Measurements from ENCODE around the gene RAP1B. TPM values are rescaled to one million over a fixed set of nuclear protein-coding genes. Genes with fewer than 3 reads are reported as not detected.

The RAP1B gene
- total and polyA plus RNA-seq, 9 donors, result 77.4 to 142 (median 101) TPM

- H3K4me3 ChIP-seq (ENCODE audit: low read length), result no peak overlapping the region
- no peaks in the 10 kb centered on the region for H3K27me3 ChIP-seq (ENCODE audit: control insufficient read depth, insufficient read depth, low read length)
These were observed 2.5 kb upstream of the RAP1B start for GRCh38 chr12:68608191-68608590.

GRCh38 chr12:68609998-68610369 is 715 bp upstream of the RAP1B start:
- Histone ChIP-seq H3K27me3 (ENCODE audit: control insufficient read depth, insufficient read depth, low read length) (no peaks in the 10 kb centered on the region), H3K36me3 (ENCODE audit: control insufficient read depth, insufficient read depth, low read length) (no peaks in the 10 kb centered on the region), H3K9me3 (replicated peaks; ENCODE audit: control insufficient read depth, low read depth, low read length) (no peaks in the 10 kb centered on the region), H3K4me3 (ENCODE audit: low read length) (peak overlapping the region; percentile 79), H3K27ac (ENCODE audit: low read length) (peak overlapping the region; percentile 99), H3K4me1 (ENCODE audit: control insufficient read depth, insufficient read depth, low read length) (peaks cover 7% of the 10 kb centered on the region)
- 0% methylated on average over 3 of the region's 11 CpGs for WGBS (ENCODE audit: insufficient coverage)
- DNase-seq, result peak; percentile 77

More at GRCh38 chr12:68608191-68608590, 2.5 kb upstream of the RAP1B start:
- WGBS (ENCODE audit: insufficient coverage), result 75% methylated on average over 1 of the region's 2 CpGs
- H3K27ac ChIP-seq (ENCODE audit: low read length), result no peak overlapping the region
- H3K4me1 ChIP-seq (ENCODE audit: control insufficient read depth, insufficient read depth, low read length), result peaks cover 4% of the 10 kb centered on the region
- no peak for DNase-seq
- no peaks in the 10 kb centered on the region for H3K36me3 ChIP-seq (ENCODE audit: control insufficient read depth, insufficient read depth, low read length)
- H3K9me3 ChIP-seq (replicated peaks; ENCODE audit: control insufficient read depth, low read depth, low read length), result no peaks in the 10 kb centered on the region

GRCh38 chr12:68611094-68611805 is 551 bp downstream of the RAP1B start:
- Histone ChIP-seq H3K4me3 (ENCODE audit: low read length) (peak overlapping the region; percentile 95), H3K27me3 (ENCODE audit: control insufficient read depth, insufficient read depth, low read length) (no peaks in the 10 kb centered on the region), H3K27ac (ENCODE audit: low read length) (peak overlapping the region; percentile 99), H3K9me3 (replicated peaks; ENCODE audit: control insufficient read depth, low read depth, low read length) (no peaks in the 10 kb centered on the region), H3K4me1 (ENCODE audit: control insufficient read depth, insufficient read depth, low read length) (peaks cover 7% of the 10 kb centered on the region), H3K36me3 (ENCODE audit: control insufficient read depth, insufficient read depth, low read length) (no peaks in the 10 kb centered on the region)
- WGBS (ENCODE audit: insufficient coverage), result under 1% methylated on average over 44 of the region's 72 CpGs
- peak; percentile 95 for DNase-seq

GRCh38 chr12:68611806-68612160 is 1.1 kb downstream of the RAP1B start:
- WGBS (ENCODE audit: insufficient coverage), result no CpG with 5 or more reads among the region's 8 CpGs
- H3K4me1 ChIP-seq (ENCODE audit: control insufficient read depth, insufficient read depth, low read length), result peaks cover 7% of the 10 kb centered on the region
- H3K36me3 ChIP-seq (ENCODE audit: control insufficient read depth, insufficient read depth, low read length), result no peaks in the 10 kb centered on the region

GRCh38 chr12:68612202-68612601 is 1.5 kb downstream of the RAP1B start:
- H3K9me3 ChIP-seq (replicated peaks; ENCODE audit: control insufficient read depth, low read depth, low read length), result no peaks in the 10 kb centered on the region
- H3K4me1 ChIP-seq (ENCODE audit: control insufficient read depth, insufficient read depth, low read length), result peaks cover 7% of the 10 kb centered on the region
- peak overlapping the region; percentile 95 for H3K4me3 ChIP-seq (ENCODE audit: low read length)
- DNase-seq, result peak; percentile 18
- H3K27me3 ChIP-seq (ENCODE audit: control insufficient read depth, insufficient read depth, low read length), result no peaks in the 10 kb centered on the region
- WGBS (ENCODE audit: insufficient coverage), result no CpG with 5 or more reads among the region's 5 CpGs
- H3K36me3 ChIP-seq (ENCODE audit: control insufficient read depth, insufficient read depth, low read length), result no peaks in the 10 kb centered on the region
- H3K27ac ChIP-seq (ENCODE audit: low read length), result peak overlapping the region; percentile 99

More at GRCh38 chr12:68611806-68612160, 1.1 kb downstream of the RAP1B start:
- H3K4me3 ChIP-seq (ENCODE audit: low read length), result peak overlapping the region; percentile 95
- no peaks in the 10 kb centered on the region for H3K9me3 ChIP-seq (replicated peaks; ENCODE audit: control insufficient read depth, low read depth, low read length)
- H3K27ac ChIP-seq (ENCODE audit: low read length), result peak overlapping the region; percentile 99
- no peaks in the 10 kb centered on the region for H3K27me3 ChIP-seq (ENCODE audit: control insufficient read depth, insufficient read depth, low read length)
- no peak for DNase-seq

- 100% methylated on average over 2 of the region's 6 CpGs for WGBS (ENCODE audit: insufficient coverage)
- H3K4me1 ChIP-seq (ENCODE audit: control insufficient read depth, insufficient read depth, low read length), result peaks cover 7% of the 10 kb centered on the region
These were observed 2.0 kb downstream of the RAP1B start for GRCh38 chr12:68612697-68613096.

GRCh38 chr12:68613209-68613904 is 2.7 kb downstream of the RAP1B start:
- no peak for DNase-seq
- Histone ChIP-seq H3K4me3 (ENCODE audit: low read length) (no peak overlapping the region), H3K27ac (ENCODE audit: low read length) (no peak overlapping the region), H3K4me1 (ENCODE audit: control insufficient read depth, insufficient read depth, low read length) (peaks cover 7% of the 10 kb centered on the region), H3K36me3 (ENCODE audit: control insufficient read depth, insufficient read depth, low read length) (peaks cover 5% of the 10 kb centered on the region), H3K9me3 (replicated peaks; ENCODE audit: control insufficient read depth, low read depth, low read length) (no peaks in the 10 kb centered on the region), H3K27me3 (ENCODE audit: control insufficient read depth, insufficient read depth, low read length) (no peaks in the 10 kb centered on the region)
- 80% methylated on average over 1 of the region's 18 CpGs for WGBS (ENCODE audit: insufficient coverage)

More at GRCh38 chr12:68612697-68613096, 2.0 kb downstream of the RAP1B start:
- Histone ChIP-seq H3K4me3 (ENCODE audit: low read length) (peak overlapping the region; percentile 95), H3K27ac (ENCODE audit: low read length) (peak overlapping the region; percentile 99), H3K9me3 (replicated peaks; ENCODE audit: control insufficient read depth, low read depth, low read length) (no peaks in the 10 kb centered on the region), H3K27me3 (ENCODE audit: control insufficient read depth, insufficient read depth, low read length) (no peaks in the 10 kb centered on the region), H3K36me3 (ENCODE audit: control insufficient read depth, insufficient read depth, low read length) (peaks cover 2% of the 10 kb centered on the region)
- no peak for DNase-seq

- Histone ChIP-seq H3K4me1 (ENCODE audit: control insufficient read depth, insufficient read depth, low read length) (peaks cover 7% of the 10 kb centered on the region), H3K9me3 (replicated peaks; ENCODE audit: control insufficient read depth, low read depth, low read length) (no peaks in the 10 kb centered on the region), H3K36me3 (ENCODE audit: control insufficient read depth, insufficient read depth, low read length) (peaks cover 5% of the 10 kb centered on the region), H3K4me3 (ENCODE audit: low read length) (no peak overlapping the region), H3K27me3 (ENCODE audit: control insufficient read depth, insufficient read depth, low read length) (no peaks in the 10 kb centered on the region), H3K27ac (ENCODE audit: low read length) (no peak overlapping the region)
- WGBS (ENCODE audit: insufficient coverage), result 44% methylated on average over 1 of the region's 5 CpGs
- no peak for DNase-seq
These were observed 3.5 kb downstream of the RAP1B start for GRCh38 chr12:68614105-68614679.

- no peak overlapping the region for H3K27ac ChIP-seq (ENCODE audit: low read length)
- no peaks in the 10 kb centered on the region for H3K27me3 ChIP-seq (ENCODE audit: control insufficient read depth, insufficient read depth, low read length)
- no peak overlapping the region for H3K4me3 ChIP-seq (ENCODE audit: low read length)
These were observed 4.1 kb downstream of the RAP1B start for GRCh38 chr12:68614769-68615168.

GRCh38 chr12:68617160-68617926 is 6.6 kb downstream of the RAP1B start:
- no peak for DNase-seq
- H3K36me3 ChIP-seq (ENCODE audit: control insufficient read depth, insufficient read depth, low read length), result peaks cover 7% of the 10 kb centered on the region

More at GRCh38 chr12:68614769-68615168, 4.1 kb downstream of the RAP1B start:
- peaks cover 5% of the 10 kb centered on the region for H3K36me3 ChIP-seq (ENCODE audit: control insufficient read depth, insufficient read depth, low read length)
- no peak for DNase-seq
- no CpG with 5 or more reads among the region's 2 CpGs for WGBS (ENCODE audit: insufficient coverage)
- H3K9me3 ChIP-seq (replicated peaks; ENCODE audit: control insufficient read depth, low read depth, low read length), result no peaks in the 10 kb centered on the region
- H3K4me1 ChIP-seq (ENCODE audit: control insufficient read depth, insufficient read depth, low read length), result peaks cover 7% of the 10 kb centered on the region

More at GRCh38 chr12:68617160-68617926, 6.6 kb downstream of the RAP1B start:
- WGBS (ENCODE audit: insufficient coverage), result 100% methylated on average over 1 of the region's 4 CpGs
- peaks cover 10% of the 10 kb centered on the region for H3K4me1 ChIP-seq (ENCODE audit: control insufficient read depth, insufficient read depth, low read length)
- H3K27me3 ChIP-seq (ENCODE audit: control insufficient read depth, insufficient read depth, low read length), result no peaks in the 10 kb centered on the region
- no peak overlapping the region for H3K27ac ChIP-seq (ENCODE audit: low read length)
- no peak overlapping the region for H3K4me3 ChIP-seq (ENCODE audit: low read length)
- no peaks in the 10 kb centered on the region for H3K9me3 ChIP-seq (replicated peaks; ENCODE audit: control insufficient read depth, low read depth, low read length)

Data from muscle of leg (tissue), 11 donors.